WERI-Rb-1 (cell line): Measurements from ENCODE around the gene NUP62.

Experiments used
- DNase-seq: peaks from one replicate; pipeline ENCODE4 v3.0.0-alpha.2; 2020
- H3K27ac ChIP-seq: fragments of 250-450 bp; sonication (Bioruptor Pico); 2 replicates; pipeline ENCODE4 v1.5.1; 2020; ENCODE audit warnings: mild to moderate bottlenecking, moderate library complexity
- H3K27me3 ChIP-seq: fragments of 250-450 bp; sonication (Bioruptor Pico); 2 replicates; pipeline ENCODE4 v1.5.1; 2021; ENCODE audit warnings: mild to moderate bottlenecking, low read depth, moderate library complexity; ENCODE audit not compliant: insufficient read depth, severe bottlenecking
- H3K36me3 ChIP-seq: fragments of 250-450 bp; sonication (Bioruptor Pico); 2 replicates; pipeline ENCODE4 v1.5.1; 2020; ENCODE audit warnings: mild to moderate bottlenecking, moderate library complexity
- H3K4me3 ChIP-seq: 2 replicates; pipeline ENCODE4 v1.5.1; 2011; ENCODE audit warnings: low read depth, mild to moderate bottlenecking, control low read depth, low read length
- H3K9me3 ChIP-seq: fragments of 250-450 bp; sonication (Bioruptor Pico); 2 replicates; pipeline ENCODE4 v1.5.1; 2021; ENCODE audit warnings: mild to moderate bottlenecking, moderate library complexity; ENCODE audit not compliant: severe bottlenecking
- CTCF ChIP-seq: IDR thresholded peaks from 2 replicates; pipeline ENCODE4 v1.5.1; 2011; ENCODE audit warnings: low read depth, mild to moderate bottlenecking, control low read depth, inconsistent platforms, low read length

Gene NUP62

GRCh38 chr19:49924004-49924880 lies 5.1 kb downstream of the NUP62 start:
- no peak for TF ChIP-seq CTCF
- no peak for DNase-seq
- H3K36me3 ChIP-seq = peaks cover 100% of the 10 kb centered on the region
- H3K4me3 ChIP-seq = no peak overlapping the region
- peak overlapping the region; percentile 24; the same call in 1 of the 2 replicates for H3K27ac ChIP-seq
- H3K27me3 ChIP-seq = no peaks in the 10 kb centered on the region
- H3K9me3 ChIP-seq = no peaks in the 10 kb centered on the region

GRCh38 chr19:49923055-49924003 lies 6.0 kb downstream of the NUP62 start:
- no peaks in the 10 kb centered on the region for H3K27me3 ChIP-seq
- no peak overlapping the region for H3K4me3 ChIP-seq
- no peak for DNase-seq
- H3K36me3 ChIP-seq = peaks cover 98% of the 10 kb centered on the region
- no peaks in the 10 kb centered on the region for H3K9me3 ChIP-seq
- TF ChIP-seq CTCF = no peak
- no peak overlapping the region for H3K27ac ChIP-seq

- no peak for TF ChIP-seq CTCF
- Histone ChIP-seq H3K27ac (no peak overlapping the region), H3K9me3 (no peaks in the 10 kb centered on the region), H3K36me3 (peaks cover 96% of the 10 kb centered on the region), H3K4me3 (no peak overlapping the region), H3K27me3 (no peaks in the 10 kb centered on the region)
- no peak for DNase-seq
These were observed 7.2 kb downstream of the NUP62 start for GRCh38 chr19:49921871-49922795.

- DNase-seq = no peak
- Histone ChIP-seq H3K36me3 (peaks cover 95% of the 10 kb centered on the region), H3K27me3 (no peaks in the 10 kb centered on the region), H3K9me3 (no peaks in the 10 kb centered on the region), H3K4me3 (no peak overlapping the region), H3K27ac (no peak overlapping the region)
- TF ChIP-seq CTCF = no peak
These were observed 8.5 kb downstream of the NUP62 start for GRCh38 chr19:49920624-49921363.

- Histone ChIP-seq H3K27ac (no peak overlapping the region), H3K27me3 (no peaks in the 10 kb centered on the region), H3K36me3 (peaks cover 93% of the 10 kb centered on the region), H3K9me3 (no peaks in the 10 kb centered on the region), H3K4me3 (no peak overlapping the region)
- no peak for TF ChIP-seq CTCF
- DNase-seq = no peak
These were observed 11.2 kb downstream of the NUP62 start for GRCh38 chr19:49918089-49918488.
